Inferior parietal cortex (tissue), 1 donor: ENCODE measurements around the gene GPR32.
A peak's percentile ranks its signal among the peaks of the same experiment; 100 is the strongest.
"Not testable (repeated sequence)": the region's sequence is repeated elsewhere in the genome, so short reads cannot be mapped to it uniquely, and the experiment has no call there.

Experiments used
- DNase-seq: peaks from one replicate; pipeline ENCODE4 v3.0.0-alpha.2; 2016; ENCODE audit errors: extremely low spot score

GPR32 gene

GRCh38 chr19:50770164-50770563, at the start of gene GPR32:
Gene GPR32, plus strand, starts transcription at chr19:50770464. Its CDS starts 137 bp downstream, at chr19:50770601.
- not testable (repeated sequence) for DNase-seq

GRCh38 chr19:50720921-50721381, 49.3 kb upstream of the GPR32 start:
- no peak for DNase-seq

GRCh38 chr19:50721441-50722137, 48.7 kb upstream of the GPR32 start:
- no peak for DNase-seq

- DNase-seq = no peak
These were observed 47.9 kb upstream of the GPR32 start for GRCh38 chr19:50722201-50723013.

GRCh38 chr19:50723069-50723468, 47.2 kb upstream of the GPR32 start, which contains the start of gene CLEC11A:
Gene CLEC11A, plus strand, starts transcription at chr19:50723364. Its CDS starts 162 bp downstream, at chr19:50723526.
- DNase-seq = no peak

- no peak for DNase-seq
These were observed 46.3 kb upstream of the GPR32 start for GRCh38 chr19:50723735-50724521.

- peak; percentile 96 for DNase-seq
These were observed 45.6 kb upstream of the GPR32 start for GRCh38 chr19:50724522-50725217.

- no peak for DNase-seq
These were observed 44.9 kb upstream of the GPR32 start for GRCh38 chr19:50725218-50725910.

- DNase-seq = no peak
These were observed 44.4 kb upstream of the GPR32 start for GRCh38 chr19:50725911-50726230.

GRCh38 chr19:50728084-50728737, 42.1 kb upstream of the GPR32 start:
- DNase-seq = peak; percentile 59

GRCh38 chr19:50729894-50730293, 40.4 kb upstream of the GPR32 start:
- DNase-seq = no peak

GRCh38 chr19:50735869-50736268, 34.4 kb upstream of the GPR32 start:
- no peak for DNase-seq

- no peak for DNase-seq
These were observed 33.9 kb upstream of the GPR32 start for GRCh38 chr19:50736338-50736737.

- no peak for DNase-seq
These were observed 30.9 kb upstream of the GPR32 start for GRCh38 chr19:50739132-50739913.

- no peak for DNase-seq
These were observed 30.3 kb upstream of the GPR32 start for GRCh38 chr19:50739914-50740426.

- no peak for DNase-seq
These were observed 28.9 kb upstream of the GPR32 start for GRCh38 chr19:50741179-50741933.

- no peak for DNase-seq
These were observed 26.7 kb upstream of the GPR32 start for GRCh38 chr19:50743537-50743936.

GRCh38 chr19:50745221-50745620, 25.0 kb upstream of the GPR32 start:
- no peak for DNase-seq

- DNase-seq = not testable (repeated sequence)
These were observed 23.1 kb upstream of the GPR32 start for GRCh38 chr19:50747141-50747540.
